SK-N-SH (cell line): ENCODE measurements around the gene PCP4.
"Not testable (repeated sequence)": the region's sequence is repeated elsewhere in the genome, so short reads cannot be mapped to it uniquely, and the experiment has no call there.

ENCODE experiments used
- CTCF ChIP-seq: fragments of 200-600 bp; sonication (generic); IDR thresholded peaks from 2 replicates; pipeline ENCODE4 v1.6.1; 2017; ENCODE audit warnings: antibody characterized with exemption, mild to moderate bottlenecking, moderate library complexity
- ELF1 ChIP-seq: IDR thresholded peaks from 2 replicates; pipeline ENCODE4 v1.4.0; 2012
- MXI1 ChIP-seq: IDR thresholded peaks from 2 replicates; pipeline ENCODE4 v1.6.1; 2012; ENCODE audit warnings: mild to moderate bottlenecking, low read depth, low read length, improper control_type of control experiment
- POLR2AphosphoS5 ChIP-seq: IDR thresholded peaks from 2 replicates; pipeline ENCODE4 v1.6.1; 2012; ENCODE audit warnings: low read depth, low read length
- REST ChIP-seq: IDR thresholded peaks from 2 replicates; pipeline ENCODE4 v1.6.1; 2012; ENCODE audit warnings: mild to moderate bottlenecking, low read depth, low read length, moderate library complexity
- SMC3 ChIP-seq: IDR thresholded peaks from 2 replicates; pipeline ENCODE4 v1.6.1; 2012; ENCODE audit warnings: low read depth, low read length, improper control_type of control experiment
- USF2 ChIP-seq: fragments of 150-350 bp; IDR thresholded peaks from 2 replicates; pipeline ENCODE4 v1.6.1; 2017; ENCODE audit warnings: antibody characterized with exemption, low read length, low read depth, borderline replicate concordance

- not testable (repeated sequence) for TF ChIP-seq REST, SMC3, POLR2AphosphoS5, CTCF, USF2, ELF1, MXI1
These were observed 24.6 kb downstream of the PCP4 start for GRCh38 chr21:39891863-39892262.
